Measurements from ENCODE around the gene RGSL1.

Gene RGSL1

DNA sequence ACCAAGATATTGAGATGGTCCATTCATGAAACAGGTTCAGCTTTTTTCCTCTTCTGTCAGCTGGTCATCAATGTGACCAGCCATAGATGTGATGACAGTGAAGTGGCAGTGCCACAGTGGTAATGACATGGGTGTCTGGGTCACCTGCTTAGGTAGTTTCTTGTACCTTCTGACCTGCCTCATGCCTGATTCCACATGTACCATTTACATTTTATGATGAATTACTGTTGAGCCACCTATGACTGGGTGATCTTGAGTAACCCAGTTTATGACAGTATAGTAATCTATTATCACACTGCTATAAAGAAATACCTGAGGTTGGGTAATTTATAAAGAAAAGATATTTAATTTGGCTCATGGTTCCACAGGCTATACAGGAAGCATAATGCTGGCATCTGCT lies 45.7 kb downstream of the RGSL1 start:
- TF ChIP-seq, protein P1, sequence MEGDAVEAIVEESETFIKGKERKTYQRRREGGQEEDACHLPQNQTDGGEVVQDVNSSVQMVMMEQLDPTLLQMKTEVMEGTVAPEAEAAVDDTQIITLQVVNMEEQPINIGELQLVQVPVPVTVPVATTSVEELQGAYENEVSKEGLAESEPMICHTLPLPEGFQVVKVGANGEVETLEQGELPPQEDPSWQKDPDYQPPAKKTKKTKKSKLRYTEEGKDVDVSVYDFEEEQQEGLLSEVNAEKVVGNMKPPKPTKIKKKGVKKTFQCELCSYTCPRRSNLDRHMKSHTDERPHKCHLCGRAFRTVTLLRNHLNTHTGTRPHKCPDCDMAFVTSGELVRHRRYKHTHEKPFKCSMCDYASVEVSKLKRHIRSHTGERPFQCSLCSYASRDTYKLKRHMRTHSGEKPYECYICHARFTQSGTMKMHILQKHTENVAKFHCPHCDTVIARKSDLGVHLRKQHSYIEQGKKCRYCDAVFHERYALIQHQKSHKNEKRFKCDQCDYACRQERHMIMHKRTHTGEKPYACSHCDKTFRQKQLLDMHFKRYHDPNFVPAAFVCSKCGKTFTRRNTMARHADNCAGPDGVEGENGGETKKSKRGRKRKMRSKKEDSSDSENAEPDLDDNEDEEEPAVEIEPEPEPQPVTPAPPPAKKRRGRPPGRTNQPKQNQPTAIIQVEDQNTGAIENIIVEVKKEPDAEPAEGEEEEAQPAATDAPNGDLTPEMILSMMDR (IDR thresholded peaks at IDR 0.05): no peak
- Histone ChIP-seq H3K36me3 (no peaks in the 10 kb centered on the region), H3K4me3 (no peak overlapping the region), H3K4me1 (no peaks in the 10 kb centered on the region), H3K27me3 (no peaks in the 10 kb centered on the region), H3K27ac (no peak overlapping the region), H3K9me3 (no peaks in the 10 kb centered on the region)
- DNase-seq: no peak
- intact Hi-C loops (cut with DNase I; ENCODE audit: low total_unique reads): no loop called here

DNA sequence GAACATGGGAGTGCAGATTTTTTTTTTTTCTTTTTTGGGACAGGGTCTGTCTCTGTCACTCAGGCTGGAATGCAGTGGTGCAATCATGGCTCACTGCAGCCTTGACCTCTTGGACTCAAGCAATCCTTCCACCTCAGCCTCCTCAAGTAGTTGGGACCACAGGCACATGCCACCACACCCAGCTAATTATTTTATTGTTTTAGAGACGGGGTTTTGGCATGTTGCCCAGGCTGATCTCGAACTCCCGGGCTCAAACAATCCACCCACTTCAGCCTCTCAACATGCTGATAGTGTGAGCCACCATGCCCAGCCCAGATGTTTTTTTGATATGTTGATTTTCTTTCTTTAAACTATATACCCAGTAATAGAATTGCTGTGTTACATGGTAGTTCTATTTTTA lies 57.7 kb downstream of the RGSL1 start:
- Histone ChIP-seq H3K36me3 (no peaks in the 10 kb centered on the region), H3K27me3 (no peaks in the 10 kb centered on the region), H3K4me3 (no peak overlapping the region), H3K9me3 (no peaks in the 10 kb centered on the region), H3K27ac (no peak overlapping the region), H3K4me1 (no peaks in the 10 kb centered on the region)
- TF ChIP-seq, protein P1 (IDR thresholded peaks at IDR 0.05): no peak
- no peak for DNase-seq
- intact Hi-C loops (cut with DNase I; ENCODE audit: low total_unique reads): no loop called here

DNA sequence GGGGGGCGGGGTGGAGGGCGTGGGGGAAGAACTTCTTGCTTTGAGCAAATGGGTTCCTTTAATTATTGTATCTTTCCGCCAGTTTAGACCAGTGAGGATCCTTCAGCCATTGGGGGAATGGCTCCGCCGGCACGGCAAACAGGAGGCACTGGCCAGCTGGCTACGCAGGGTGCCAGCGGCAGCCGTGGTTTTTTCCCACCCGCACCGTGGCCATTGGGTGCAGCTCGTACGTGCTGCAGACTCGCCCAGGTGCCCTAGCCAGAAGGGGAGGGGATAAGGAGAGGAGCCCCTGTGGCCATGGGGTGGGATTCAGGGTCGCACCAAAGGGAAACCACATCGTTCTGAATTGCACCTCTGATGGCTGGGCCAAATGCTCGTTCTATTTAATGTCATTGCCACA lies 65.6 kb downstream of the RGSL1 start:
- Histone ChIP-seq H3K4me3 (no peak overlapping the region), H3K27ac (no peak overlapping the region), H3K4me1 (no peaks in the 10 kb centered on the region), H3K27me3 (no peaks in the 10 kb centered on the region), H3K9me3 (peaks cover 0 to 15% (median 11%) of the 10 kb centered on the region in 3 donors), H3K36me3 (no peaks in the 10 kb centered on the region)
- TF ChIP-seq, protein P1 (IDR thresholded peaks at IDR 0.05): no peak
- intact Hi-C loops (cut with DNase I; ENCODE audit: low total_unique reads): no loop called here
- no peak for DNase-seq

DNA sequence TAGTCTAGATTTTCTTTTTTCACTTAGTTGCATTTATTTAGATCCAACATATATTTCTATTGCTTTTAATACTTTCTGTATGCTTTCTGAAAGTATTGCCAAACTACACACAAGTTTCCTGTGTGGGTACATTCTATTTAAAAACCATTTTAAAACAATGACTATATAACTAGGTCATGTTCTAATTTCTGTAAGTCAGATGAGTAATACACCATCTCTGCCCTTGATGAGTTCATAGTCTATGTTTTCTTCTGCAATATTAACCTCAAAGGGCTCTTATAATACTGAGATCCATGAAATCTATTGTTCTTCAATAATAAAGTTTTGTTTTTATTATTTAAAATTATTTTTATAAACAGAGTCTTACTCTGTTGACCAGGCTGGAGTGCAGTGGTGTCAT lies 70.8 kb downstream of the RGSL1 start:
- no peak overlapping the region for H3K4me3 ChIP-seq
- TF ChIP-seq, protein P1 (IDR thresholded peaks at IDR 0.05): no peak
- H3K4me1 ChIP-seq: no peaks in the 10 kb centered on the region
- H3K27me3 ChIP-seq: no peaks in the 10 kb centered on the region
- peaks cover 0 to 29% (median 20%) of the 10 kb centered on the region in 3 donors for H3K9me3 ChIP-seq
- H3K36me3 ChIP-seq: no peaks in the 10 kb centered on the region
- H3K27ac ChIP-seq: no peak overlapping the region
- intact Hi-C loops (cut with DNase I; ENCODE audit: low total_unique reads): no loop called here
- DNase-seq: no peak

DNA sequence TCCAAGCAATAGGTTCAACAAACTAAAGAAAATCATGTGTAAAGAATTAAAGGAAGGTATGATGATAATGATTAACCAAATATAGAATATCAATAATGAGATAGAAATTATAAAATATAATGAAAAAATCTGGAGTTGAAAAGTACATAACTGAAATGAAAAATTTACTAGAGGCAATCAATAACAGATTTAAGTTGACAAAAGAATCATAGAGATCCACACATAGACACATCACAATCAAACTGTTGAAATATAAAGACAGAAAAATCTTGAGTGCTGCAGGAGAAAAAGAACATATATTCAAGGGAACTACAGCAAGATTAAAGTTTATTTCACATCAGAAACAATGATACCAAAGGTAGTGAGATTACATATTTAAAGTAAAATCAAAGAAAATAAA lies 75.4 kb downstream of the RGSL1 start:
- H3K4me3 ChIP-seq: no peak overlapping the region
- intact Hi-C loops (cut with DNase I; ENCODE audit: low total_unique reads): no loop called here
- no peak for DNase-seq

More for the DNA sequence above, 75.4 kb downstream of the RGSL1 start:
- Histone ChIP-seq H3K4me1 (no peaks in the 10 kb centered on the region), H3K36me3 (no peaks in the 10 kb centered on the region), H3K27ac (no peak overlapping the region), H3K9me3 (peaks cover 0 to 24% (median 19%) of the 10 kb centered on the region in 3 donors), H3K27me3 (no peaks in the 10 kb centered on the region)
- TF ChIP-seq, protein P1 (IDR thresholded peaks at IDR 0.05): no peak
